ENCODE data around the gene TIMM23. TPM values are rescaled to one million over a fixed set of nuclear protein-coding genes. Genes with fewer than 3 reads are reported as not detected.

Gene TIMM23
- total and polyA plus RNA-seq, 10 of the 15 experiments (the other 5 are each of a cell fraction or from before 2014, with no cell fraction given) = 90.0 to 228 (median 120) TPM

DNA sequence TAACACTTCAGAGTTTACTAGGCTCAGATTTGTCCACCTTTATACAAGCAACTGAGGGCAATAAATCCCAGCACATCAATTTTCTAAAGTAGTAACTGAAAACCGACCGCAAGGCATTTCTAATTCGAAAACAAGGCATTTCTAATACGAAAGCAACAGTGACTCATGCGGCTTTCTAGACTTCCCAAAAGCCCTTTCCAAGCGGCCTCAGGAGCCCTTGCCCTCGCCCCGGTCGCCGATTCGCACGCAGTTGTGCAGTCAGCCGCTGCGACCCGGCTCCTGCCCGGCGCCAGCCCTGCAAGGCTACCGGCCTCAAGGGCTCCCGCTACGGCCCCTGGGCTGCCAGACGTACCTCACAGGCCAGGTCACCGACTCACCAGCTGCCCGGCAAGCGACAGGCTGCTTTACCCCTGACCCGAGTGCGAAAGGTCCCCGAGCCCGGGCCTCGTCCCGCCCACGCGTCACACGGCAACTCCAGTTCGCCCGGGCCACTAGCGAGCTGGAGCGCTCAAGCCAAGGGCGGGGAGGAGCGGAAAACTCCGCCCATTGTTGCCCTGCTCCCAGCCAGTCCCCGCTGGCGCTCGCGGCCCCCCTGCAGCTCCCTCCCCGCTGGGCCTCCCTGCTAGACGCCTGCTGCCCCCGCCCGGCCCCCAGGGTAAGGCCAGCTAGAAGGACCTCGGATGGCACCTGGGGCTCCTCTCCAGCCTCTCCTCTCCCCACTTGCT, 50.9 kb downstream of the TIMM23 start (continued):
- TF ChIP-seq, protein P1, sequence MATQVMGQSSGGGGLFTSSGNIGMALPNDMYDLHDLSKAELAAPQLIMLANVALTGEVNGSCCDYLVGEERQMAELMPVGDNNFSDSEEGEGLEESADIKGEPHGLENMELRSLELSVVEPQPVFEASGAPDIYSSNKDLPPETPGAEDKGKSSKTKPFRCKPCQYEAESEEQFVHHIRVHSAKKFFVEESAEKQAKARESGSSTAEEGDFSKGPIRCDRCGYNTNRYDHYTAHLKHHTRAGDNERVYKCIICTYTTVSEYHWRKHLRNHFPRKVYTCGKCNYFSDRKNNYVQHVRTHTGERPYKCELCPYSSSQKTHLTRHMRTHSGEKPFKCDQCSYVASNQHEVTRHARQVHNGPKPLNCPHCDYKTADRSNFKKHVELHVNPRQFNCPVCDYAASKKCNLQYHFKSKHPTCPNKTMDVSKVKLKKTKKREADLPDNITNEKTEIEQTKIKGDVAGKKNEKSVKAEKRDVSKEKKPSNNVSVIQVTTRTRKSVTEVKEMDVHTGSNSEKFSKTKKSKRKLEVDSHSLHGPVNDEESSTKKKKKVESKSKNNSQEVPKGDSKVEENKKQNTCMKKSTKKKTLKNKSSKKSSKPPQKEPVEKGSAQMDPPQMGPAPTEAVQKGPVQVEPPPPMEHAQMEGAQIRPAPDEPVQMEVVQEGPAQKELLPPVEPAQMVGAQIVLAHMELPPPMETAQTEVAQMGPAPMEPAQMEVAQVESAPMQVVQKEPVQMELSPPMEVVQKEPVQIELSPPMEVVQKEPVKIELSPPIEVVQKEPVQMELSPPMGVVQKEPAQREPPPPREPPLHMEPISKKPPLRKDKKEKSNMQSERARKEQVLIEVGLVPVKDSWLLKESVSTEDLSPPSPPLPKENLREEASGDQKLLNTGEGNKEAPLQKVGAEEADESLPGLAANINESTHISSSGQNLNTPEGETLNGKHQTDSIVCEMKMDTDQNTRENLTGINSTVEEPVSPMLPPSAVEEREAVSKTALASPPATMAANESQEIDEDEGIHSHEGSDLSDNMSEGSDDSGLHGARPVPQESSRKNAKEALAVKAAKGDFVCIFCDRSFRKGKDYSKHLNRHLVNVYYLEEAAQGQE (IDR thresholded peaks at IDR 0.05; ENCODE audit: low read depth, low read length) = no peak
- no peak for TF ChIP-seq JUND (IDR thresholded peaks at IDR 0.05; ENCODE audit: low read depth, low read length)
- TF ChIP-seq DPF2 (IDR thresholded peaks at IDR 0.05) = peak; percentile 90
- TF ChIP-seq, protein P2, sequence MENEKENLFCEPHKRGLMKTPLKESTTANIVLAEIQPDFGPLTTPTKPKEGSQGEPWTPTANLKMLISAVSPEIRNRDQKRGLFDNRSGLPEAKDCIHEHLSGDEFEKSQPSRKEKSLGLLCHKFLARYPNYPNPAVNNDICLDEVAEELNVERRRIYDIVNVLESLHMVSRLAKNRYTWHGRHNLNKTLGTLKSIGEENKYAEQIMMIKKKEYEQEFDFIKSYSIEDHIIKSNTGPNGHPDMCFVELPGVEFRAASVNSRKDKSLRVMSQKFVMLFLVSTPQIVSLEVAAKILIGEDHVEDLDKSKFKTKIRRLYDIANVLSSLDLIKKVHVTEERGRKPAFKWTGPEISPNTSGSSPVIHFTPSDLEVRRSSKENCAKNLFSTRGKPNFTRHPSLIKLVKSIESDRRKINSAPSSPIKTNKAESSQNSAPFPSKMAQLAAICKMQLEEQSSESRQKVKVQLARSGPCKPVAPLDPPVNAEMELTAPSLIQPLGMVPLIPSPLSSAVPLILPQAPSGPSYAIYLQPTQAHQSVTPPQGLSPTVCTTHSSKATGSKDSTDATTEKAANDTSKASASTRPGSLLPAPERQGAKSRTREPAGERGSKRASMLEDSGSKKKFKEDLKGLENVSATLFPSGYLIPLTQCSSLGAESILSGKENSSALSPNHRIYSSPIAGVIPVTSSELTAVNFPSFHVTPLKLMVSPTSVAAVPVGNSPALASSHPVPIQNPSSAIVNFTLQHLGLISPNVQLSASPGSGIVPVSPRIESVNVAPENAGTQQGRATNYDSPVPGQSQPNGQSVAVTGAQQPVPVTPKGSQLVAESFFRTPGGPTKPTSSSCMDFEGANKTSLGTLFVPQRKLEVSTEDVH (IDR thresholded peaks at IDR 0.05; ENCODE audit: low read depth, partially characterized antibody) = no peak
- TF ChIP-seq, protein P3, sequence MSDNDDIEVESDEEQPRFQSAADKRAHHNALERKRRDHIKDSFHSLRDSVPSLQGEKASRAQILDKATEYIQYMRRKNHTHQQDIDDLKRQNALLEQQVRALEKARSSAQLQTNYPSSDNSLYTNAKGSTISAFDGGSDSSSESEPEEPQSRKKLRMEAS (IDR thresholded peaks at IDR 0.05; ENCODE audit: low read depth, low read length) = peak; percentile 52; the same call in 1 of the 2 replicates
- TF ChIP-seq, protein P4, sequence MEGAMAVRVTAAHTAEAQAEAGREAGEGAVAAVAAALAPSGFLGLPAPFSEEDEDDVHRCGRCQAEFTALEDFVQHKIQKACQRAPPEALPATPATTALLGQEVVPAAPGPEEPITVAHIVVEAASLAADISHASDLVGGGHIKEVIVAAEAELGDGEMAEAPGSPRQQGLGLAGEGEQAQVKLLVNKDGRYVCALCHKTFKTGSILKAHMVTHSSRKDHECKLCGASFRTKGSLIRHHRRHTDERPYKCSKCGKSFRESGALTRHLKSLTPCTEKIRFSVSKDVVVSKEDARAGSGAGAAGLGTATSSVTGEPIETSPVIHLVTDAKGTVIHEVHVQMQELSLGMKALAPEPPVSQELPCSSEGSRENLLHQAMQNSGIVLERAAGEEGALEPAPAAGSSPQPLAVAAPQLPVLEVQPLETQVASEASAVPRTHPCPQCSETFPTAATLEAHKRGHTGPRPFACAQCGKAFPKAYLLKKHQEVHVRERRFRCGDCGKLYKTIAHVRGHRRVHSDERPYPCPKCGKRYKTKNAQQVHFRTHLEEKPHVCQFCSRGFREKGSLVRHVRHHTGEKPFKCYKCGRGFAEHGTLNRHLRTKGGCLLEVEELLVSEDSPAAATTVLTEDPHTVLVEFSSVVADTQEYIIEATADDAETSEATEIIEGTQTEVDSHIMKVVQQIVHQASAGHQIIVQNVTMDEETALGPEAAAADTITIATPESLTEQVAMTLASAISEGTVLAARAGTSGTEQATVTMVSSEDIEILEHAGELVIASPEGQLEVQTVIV (IDR thresholded peaks at IDR 0.05; ENCODE audit: borderline replicate concordance, partially characterized antibody) = no peak
- no peak for TF ChIP-seq CHD4 (IDR thresholded peaks at IDR 0.05)
- TF ChIP-seq PAX8 (IDR thresholded peaks at IDR 0.05) = no peak
- TF ChIP-seq ZNF207 (IDR thresholded peaks at IDR 0.05; ENCODE audit: borderline replicate concordance) = no peak
- no peak; the same call in none of the 2 replicates for TF ChIP-seq CREB1 (IDR thresholded peaks at IDR 0.05; ENCODE audit: low read depth)
- TF ChIP-seq TAF1 (IDR thresholded peaks at IDR 0.05; ENCODE audit: borderline replicate concordance, low read depth, low read length) = no peak
- TF ChIP-seq, protein P5, sequence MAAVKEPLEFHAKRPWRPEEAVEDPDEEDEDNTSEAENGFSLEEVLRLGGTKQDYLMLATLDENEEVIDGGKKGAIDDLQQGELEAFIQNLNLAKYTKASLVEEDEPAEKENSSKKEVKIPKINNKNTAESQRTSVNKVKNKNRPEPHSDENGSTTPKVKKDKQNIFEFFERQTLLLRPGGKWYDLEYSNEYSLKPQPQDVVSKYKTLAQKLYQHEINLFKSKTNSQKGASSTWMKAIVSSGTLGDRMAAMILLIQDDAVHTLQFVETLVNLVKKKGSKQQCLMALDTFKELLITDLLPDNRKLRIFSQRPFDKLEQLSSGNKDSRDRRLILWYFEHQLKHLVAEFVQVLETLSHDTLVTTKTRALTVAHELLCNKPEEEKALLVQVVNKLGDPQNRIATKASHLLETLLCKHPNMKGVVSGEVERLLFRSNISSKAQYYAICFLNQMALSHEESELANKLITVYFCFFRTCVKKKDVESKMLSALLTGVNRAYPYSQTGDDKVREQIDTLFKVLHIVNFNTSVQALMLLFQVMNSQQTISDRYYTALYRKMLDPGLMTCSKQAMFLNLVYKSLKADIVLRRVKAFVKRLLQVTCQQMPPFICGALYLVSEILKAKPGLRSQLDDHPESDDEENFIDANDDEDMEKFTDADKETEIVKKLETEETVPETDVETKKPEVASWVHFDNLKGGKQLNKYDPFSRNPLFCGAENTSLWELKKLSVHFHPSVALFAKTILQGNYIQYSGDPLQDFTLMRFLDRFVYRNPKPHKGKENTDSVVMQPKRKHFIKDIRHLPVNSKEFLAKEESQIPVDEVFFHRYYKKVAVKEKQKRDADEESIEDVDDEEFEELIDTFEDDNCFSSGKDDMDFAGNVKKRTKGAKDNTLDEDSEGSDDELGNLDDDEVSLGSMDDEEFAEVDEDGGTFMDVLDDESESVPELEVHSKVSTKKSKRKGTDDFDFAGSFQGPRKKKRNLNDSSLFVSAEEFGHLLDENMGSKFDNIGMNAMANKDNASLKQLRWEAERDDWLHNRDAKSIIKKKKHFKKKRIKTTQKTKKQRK (IDR thresholded peaks at IDR 0.05; ENCODE audit: low read depth, low read length) = no peak
- no peak for TF ChIP-seq BCL11A (IDR thresholded peaks at IDR 0.05; ENCODE audit: low read depth, low read length)
- TF ChIP-seq, protein P6, sequence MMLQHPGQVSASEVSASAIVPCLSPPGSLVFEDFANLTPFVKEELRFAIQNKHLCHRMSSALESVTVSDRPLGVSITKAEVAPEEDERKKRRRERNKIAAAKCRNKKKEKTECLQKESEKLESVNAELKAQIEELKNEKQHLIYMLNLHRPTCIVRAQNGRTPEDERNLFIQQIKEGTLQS (IDR thresholded peaks at IDR 0.05; ENCODE audit: borderline replicate concordance, extremely low read depth, low read depth, low read length) = no peak
- peak; percentile 32; the same call in 1 of the 2 replicates for TF ChIP-seq NFYB (IDR thresholded peaks at IDR 0.05; ENCODE audit: insufficient read depth, low read depth, low read length)
